CD4-positive, alpha-beta T cell treated with Interleukin-21 for 1 hour (primary cell): ENCODE results near the gene GALP.
"Not testable (repeated sequence)": the region's sequence is repeated elsewhere in the genome, so short reads cannot be mapped to it uniquely, and the experiment has no call there.

ENCODE experiments used
- DNase-seq: peaks from one replicate; pipeline ENCODE4 v3.0.0-alpha.2; 2020

GALP gene

DNA sequence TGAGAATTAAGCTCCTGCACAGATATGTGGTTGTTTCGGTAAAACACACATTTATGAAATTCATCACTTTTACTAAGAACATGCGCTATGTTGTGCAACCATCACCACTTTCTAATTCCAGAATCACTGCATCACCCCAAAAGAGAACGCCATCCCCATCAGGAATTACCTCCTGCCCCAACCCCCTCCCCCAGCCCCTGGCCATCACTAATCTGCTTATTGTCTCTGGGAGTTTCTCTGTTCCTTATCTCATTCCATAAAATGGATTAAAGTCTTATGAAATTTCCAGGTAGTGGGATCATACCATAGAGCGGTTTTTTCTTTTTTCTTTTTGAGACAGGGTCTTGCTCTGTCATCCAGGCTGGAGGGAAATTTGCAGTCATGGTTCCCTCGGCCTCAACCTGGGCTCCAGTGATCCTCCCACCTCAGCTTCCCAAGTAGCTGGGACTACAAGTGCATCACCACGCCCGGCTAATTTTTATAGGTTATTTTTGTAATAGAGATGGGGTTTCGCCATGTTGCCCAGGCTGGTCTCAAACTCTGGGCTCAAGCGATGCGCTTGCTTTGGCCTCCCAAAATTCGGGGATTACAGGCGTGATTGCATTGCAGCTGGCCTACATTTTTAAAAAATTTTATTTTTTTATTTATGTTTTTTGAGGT lies 18.3 kb downstream of the GALP start:
- DNase-seq: no peak

DNA sequence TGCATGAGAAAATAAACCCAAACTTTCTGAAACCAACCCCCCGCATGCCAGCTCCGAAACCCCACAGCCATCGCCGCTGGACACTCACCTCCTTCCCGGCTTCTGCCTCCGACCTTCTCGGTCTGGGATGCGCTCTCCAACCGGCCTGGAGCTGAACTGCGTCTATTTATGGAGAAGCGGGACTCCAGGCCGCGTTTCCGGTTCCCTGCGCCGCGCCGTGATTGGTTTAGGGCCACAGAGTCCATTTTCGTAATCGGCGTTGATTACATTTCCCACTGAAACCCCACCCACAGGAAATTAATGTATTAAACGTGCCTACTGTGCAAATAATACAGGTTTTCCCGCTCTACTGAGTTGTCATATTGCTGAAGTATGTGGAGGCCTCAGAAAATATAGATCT lies 21.8 kb downstream of the GALP start, which contains the start of gene ZSCAN5B:
TSS of gene ZSCAN5B (minus strand) at position 138 of the 400 bp plus-strand sequence. CDS start 4,731 bp downstream, outside the sequence.
- DNase-seq: not testable (repeated sequence)

DNA sequence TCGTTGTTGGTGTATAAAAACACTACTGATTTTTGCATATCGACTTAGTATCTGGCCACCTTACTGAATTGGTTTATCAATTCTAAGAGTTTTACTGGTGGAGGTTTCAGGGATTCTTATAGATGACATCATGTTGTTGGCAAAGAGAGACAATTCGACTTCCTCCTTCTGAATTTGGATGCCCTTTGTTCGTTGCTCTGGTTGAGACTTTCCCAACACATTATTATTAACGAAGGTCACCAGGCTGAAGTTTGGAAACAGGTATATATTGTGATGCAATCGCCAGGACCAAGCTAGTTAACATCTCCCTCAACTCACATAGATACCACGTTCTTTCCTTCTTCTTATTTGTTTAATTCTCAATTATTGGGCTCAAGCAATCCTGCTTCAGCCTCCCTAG lies 23.9 kb downstream of the GALP start:
- no peak for DNase-seq

DNA sequence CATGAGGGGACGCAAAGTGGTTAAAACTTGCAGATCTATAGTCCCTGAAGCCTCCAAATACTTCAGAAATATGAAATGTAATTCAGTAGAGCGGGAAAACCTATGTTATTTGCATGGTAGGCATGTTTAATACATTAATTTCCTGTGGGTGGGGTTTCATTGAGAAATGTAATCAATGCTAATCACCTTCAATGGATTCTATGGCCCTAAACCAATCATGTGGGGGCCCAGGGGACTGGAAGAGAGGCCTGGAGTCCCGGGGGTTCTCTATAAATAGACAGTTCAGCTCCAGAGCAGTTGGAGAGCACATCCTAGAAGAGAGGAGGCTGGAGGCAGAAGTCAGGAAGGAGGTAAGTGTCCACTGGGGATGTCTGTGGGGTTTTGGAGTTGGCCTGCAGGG lies 26.2 kb downstream of the GALP start, which contains the start of gene ZSCAN5C:
TSS of gene ZSCAN5C (plus strand) at position 301 of the 400 bp plus-strand sequence. CDS start 3,641 bp downstream, outside the sequence.
- no peak for DNase-seq

DNA sequence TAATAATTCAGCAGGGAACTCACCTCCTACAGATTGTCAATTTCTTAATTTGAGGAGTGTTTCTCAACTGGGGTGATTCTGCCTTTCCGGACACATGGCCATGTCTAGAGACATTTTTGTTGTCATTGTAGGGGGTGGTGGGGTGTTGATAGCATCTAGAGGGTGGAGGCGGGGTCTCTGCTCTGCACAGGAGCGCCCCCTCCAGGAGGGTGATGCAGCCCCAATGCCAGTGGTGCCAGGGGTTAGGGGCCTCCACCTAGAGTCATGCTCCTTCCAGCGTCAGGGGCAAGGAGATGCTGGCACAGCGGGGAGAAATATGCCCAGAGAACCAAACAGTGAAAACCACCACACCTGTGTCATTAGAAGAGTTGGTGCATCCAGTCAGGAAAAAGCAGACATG lies 31.8 kb downstream of the GALP start:
- not testable (repeated sequence) for DNase-seq

DNA sequence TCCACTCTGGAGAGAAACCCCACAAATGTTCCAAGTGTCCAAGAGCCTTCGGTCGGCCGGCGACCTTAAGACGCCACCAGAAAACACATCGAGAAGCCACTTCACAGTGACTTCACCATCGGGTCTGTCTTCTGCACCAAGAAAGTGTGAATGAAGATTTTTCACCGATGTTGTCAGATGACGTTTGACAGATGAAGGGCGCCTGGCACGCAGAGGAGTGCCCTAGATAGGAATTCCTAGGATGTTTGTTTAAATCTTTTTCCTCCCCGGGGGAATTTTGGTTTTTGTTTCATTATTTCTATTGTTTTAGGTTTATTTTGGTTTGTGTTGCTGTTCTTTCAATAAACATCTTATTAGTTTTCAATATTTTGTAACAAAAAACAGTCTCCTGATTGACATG lies 33.3 kb downstream of the GALP start:
- DNase-seq: no peak

DNA sequence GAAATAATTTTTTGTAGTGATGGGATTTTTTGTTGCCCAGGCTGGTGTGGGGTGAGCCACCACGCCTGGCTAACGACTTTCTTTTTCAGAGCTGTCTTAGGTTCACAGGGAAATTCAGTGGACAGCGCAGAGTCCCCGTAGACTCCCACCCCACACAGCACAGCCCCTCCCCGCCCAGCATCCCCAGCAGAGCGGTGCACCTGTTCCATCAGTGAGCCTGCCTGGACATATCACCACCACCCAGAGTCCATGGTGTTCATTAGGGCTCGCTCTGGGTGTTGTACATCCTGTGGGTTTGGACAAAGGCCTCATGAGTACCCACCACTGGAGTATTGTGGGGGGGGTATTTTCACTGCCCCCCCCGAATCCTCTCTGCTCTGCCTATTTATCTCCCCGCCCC lies 34.2 kb downstream of the GALP start:
- not testable (repeated sequence) for DNase-seq

DNA sequence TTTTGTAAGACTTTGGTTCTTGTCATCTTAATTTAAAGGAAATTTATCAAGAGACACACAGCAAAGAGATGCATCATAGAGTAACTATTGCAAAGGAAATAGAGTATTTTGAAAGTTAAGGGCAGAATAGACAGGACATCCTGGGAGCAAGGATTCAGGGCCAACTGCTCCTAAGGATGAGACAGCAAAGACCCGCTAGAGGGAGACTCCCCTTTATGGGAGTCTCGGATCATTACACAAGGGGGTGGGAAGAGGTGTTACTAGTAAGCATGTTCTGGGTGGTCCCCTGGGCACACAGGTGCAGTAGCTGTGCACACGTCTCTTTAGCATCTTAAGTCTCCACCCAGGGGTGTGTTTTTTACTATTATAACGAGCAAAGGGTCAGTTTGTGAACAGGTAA lies 35.9 kb downstream of the GALP start:
- no peak for DNase-seq

DNA sequence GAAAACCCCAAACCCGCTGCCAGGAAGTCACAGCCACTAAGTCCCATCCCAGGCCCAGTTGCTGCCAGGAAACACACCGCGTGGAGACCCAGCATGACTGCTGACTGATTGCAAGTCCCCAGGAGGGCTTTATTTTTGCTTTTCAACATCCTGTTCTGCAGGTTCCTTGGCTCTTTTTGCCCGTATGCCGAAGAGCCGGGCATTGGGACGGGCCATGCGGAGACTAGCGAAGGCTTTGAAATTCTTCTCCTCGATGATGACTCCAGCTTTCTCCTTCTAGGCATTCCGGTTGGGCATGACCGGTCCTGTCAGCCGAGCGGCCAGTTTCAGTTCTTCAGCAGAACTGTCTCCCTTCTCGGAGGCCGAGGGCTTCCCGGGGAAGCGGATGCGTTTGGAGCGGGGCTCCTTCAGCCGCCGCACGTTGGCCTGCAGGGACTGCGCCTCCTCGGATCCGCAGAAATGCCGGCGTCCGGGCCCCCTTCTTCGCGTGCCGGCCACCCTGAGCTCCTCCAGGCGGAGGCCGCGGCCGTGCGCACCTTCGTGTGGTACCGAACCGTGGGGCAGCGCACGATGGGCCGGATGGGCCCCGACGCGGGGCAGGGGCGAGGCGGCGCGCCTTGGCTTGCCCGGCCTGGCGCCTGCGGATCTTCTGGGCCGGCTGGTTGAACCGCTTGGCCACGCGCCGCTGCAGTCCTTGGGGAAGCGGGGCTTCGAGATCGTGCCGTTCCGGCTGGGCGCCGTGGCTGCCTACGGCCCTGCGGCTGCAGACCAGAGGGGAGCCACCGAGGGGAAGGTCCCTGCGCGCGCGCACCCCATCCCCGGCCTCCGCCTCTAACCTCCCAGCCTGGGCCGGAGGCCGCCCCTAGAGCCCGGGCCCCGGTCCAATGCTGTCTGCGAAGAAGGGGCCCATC lies 41.5 kb downstream of the GALP start:
- DNase-seq: no peak

DNA sequence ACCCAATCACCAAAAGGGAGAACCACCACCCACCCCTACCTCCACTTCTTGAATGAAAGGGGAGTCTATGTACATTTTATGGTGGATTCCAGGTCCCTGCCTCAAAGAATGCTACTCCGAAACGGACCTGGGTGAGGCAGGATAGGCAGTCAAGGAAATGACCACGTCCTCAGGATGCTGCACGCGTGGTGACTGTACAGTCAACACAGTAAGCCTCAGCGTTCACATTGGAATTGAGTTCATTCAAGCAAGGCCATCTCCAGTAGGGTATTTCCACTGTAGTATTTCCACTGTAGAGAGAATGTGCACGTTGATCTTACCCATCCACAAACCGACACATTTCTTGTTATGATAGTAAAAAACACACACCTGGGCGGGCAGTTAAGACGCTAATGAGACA lies 43.2 kb downstream of the GALP start:
- DNase-seq: no peak

DNA sequence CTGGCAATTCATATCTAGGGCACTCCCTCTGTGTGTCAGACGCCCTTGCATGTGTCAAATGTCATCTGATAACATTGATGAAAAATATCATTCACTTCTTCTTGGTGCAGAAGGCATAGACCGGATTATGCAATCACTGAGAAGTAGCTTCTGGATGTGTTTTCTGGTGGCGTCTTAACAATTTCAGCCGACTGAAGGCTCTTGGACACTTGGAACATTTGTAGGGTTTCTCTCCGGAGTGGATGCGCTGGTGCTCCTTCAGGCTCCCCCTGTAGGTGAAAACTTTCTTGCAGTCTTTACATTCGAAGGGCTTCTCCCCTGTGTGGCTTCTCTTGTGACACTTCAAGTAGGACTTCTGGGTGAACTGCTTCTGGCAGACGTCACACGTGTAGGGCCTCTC lies 45.6 kb downstream of the GALP start:
- DNase-seq: not testable (repeated sequence)

DNA sequence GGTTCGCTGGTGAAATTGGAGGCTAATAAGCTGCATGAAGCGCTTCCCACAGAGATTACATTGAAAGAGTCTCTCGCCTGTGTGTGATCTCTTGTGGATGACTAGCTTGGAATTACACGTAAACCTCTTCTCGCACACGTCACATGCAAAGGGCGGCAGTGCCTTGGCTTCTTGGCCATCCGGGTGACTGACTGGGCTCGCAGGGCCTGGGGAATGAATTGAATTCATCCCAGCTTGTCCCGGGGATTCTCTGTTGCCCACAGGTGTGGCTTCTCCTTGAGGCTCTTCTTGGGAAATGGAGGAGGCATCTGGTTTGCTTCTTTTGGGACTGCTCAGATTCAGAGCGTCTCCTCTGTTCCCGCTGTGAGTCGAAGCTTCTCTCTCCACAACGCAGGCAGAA lies 46.0 kb downstream of the GALP start:
- DNase-seq: no peak

DNA sequence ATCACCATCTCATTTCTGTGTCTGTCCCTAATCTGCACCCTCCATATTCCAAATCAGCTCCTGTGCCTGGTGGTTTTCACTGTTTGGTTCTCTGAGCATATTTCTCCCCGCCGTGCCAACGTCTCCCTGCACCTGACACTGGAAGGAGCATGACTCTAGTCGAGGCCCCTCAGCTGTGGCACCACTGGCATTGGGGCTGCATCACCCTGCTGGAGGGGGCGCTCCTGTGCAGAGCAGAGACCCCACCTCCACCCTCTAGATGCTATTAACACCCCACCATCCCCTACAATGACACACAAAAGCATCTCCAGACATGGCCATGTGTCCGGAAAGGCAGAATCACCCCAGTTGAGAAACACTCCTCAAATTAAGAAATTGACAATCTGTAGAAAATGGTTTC lies 47.1 kb downstream of the GALP start:
- no peak for DNase-seq

DNA sequence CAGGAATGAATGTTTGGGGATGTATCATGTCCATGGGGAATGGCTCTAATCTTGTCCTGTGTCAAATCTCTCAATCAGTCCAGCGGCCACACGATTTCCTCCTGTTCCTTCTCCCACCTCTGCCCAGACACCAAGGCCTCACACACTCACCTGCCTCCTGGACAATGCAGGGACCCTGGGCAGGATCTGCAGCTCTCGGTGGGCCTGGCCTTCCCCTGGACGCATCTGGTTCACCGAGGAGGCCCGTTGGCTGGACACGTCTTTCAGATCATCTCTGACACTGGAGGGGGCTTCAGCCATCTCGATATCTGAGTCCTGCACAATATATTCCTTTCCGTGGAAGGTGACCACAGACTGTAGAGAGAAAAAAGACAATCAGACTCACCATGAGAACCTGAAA lies 47.7 kb downstream of the GALP start:
- no peak for DNase-seq
